Trophoblast cell (in vitro differentiated cells and primary cell): Measurements from ENCODE around the gene AUTS2.

ENCODE experiments used
- DNase-seq, 2 donors: peaks; one replicate each; pipeline ENCODE4 v3.0.0-alpha.2; 2016
- H2AFZ ChIP-seq: 2 replicates; pipeline ENCODE4 v1.6.1; 2013; ENCODE audit warnings: low read length, moderate library complexity, mild to moderate bottlenecking; ENCODE audit not compliant: insufficient read depth, poor library complexity
- H2AK5ac ChIP-seq: 2 replicates; pipeline ENCODE4 v1.6.1; 2013; ENCODE audit warnings: mild to moderate bottlenecking, low read length
- H2BK120ac ChIP-seq: 2 replicates; pipeline ENCODE4 v1.6.1; 2013; ENCODE audit warnings: low read length, mild to moderate bottlenecking, moderate library complexity; ENCODE audit not compliant: insufficient read depth, poor library complexity
- H2BK12ac ChIP-seq: 2 replicates; pipeline ENCODE4 v1.6.1; 2013; ENCODE audit warnings: mild to moderate bottlenecking, low read length, moderate library complexity
- H2BK5ac ChIP-seq: 2 replicates; pipeline ENCODE4 v1.6.1; 2013; ENCODE audit warnings: low read length, low read depth, moderate library complexity, mild to moderate bottlenecking; ENCODE audit not compliant: poor library complexity
- H3K14ac ChIP-seq: 2 replicates; pipeline ENCODE4 v1.6.1; 2013; ENCODE audit warnings: mild to moderate bottlenecking, low read length
- H3K18ac ChIP-seq: 2 replicates; pipeline ENCODE4 v1.6.1; 2013; ENCODE audit warnings: mild to moderate bottlenecking, low read length
- H3K23ac ChIP-seq: 2 replicates; pipeline ENCODE4 v1.6.1; 2013; ENCODE audit warnings: low read length
- H3K27ac ChIP-seq: 2 replicates; pipeline ENCODE4 v1.5.1; 2013; ENCODE audit warnings: low read depth, mild to moderate bottlenecking, inconsistent platforms, low read length, moderate library complexity
- H3K27me3 ChIP-seq: 2 replicates; pipeline ENCODE4 v1.6.1; 2013; ENCODE audit warnings: inconsistent platforms, mild to moderate bottlenecking, low read length, moderate library complexity; ENCODE audit not compliant: insufficient read depth
- H3K36me3 ChIP-seq, 2 experiments: 1 replicate in 1 of 2; 2 replicates in 1 of 2; pipeline ENCODE4 v1.6.1; 2013; ENCODE audit warnings: low read length in 2 of 2, mild to moderate bottlenecking in 2 of 2, moderate library complexity in 1 of 2; ENCODE audit not compliant: insufficient read depth in 2 of 2, control insufficient read depth in 1 of 2
- H3K4ac ChIP-seq: 2 replicates; pipeline ENCODE4 v1.6.1; 2013; ENCODE audit warnings: low read depth, mild to moderate bottlenecking, low read length, moderate library complexity
- H3K4me1 ChIP-seq, 2 experiments: 1 replicate in 1 of 2; 2 replicates in 1 of 2; pipeline ENCODE4 v1.6.1; 2013; ENCODE audit warnings: low read length in 2 of 2, mild to moderate bottlenecking in 2 of 2, moderate library complexity in 1 of 2; ENCODE audit not compliant: insufficient read depth in 2 of 2, control insufficient read depth in 1 of 2
- H3K4me2 ChIP-seq: 2 replicates; pipeline ENCODE4 v1.6.1; 2013; ENCODE audit warnings: inconsistent platforms, mild to moderate bottlenecking, low read length, moderate library complexity
- H3K4me3 ChIP-seq: 2 replicates; pipeline ENCODE4 v1.5.1; 2013; ENCODE audit warnings: mild to moderate bottlenecking, low read depth, low read length, inconsistent platforms
- H3K79me1 ChIP-seq: one replicate; pipeline ENCODE4 v1.6.1; 2013; ENCODE audit warnings: low read length
- H3K79me2 ChIP-seq: 2 replicates; pipeline ENCODE4 v1.6.1; 2013; ENCODE audit warnings: low read length, mild to moderate bottlenecking; ENCODE audit not compliant: control insufficient read depth, insufficient read depth, poor library complexity
- H3K9ac ChIP-seq: 2 replicates; pipeline ENCODE4 v1.6.1; 2013; ENCODE audit warnings: mild to moderate bottlenecking, low read length
- H3K9me3 ChIP-seq: 2 replicates; pipeline ENCODE4 v1.6.1; 2013; ENCODE audit warnings: low read depth, mild to moderate bottlenecking, control low read depth, inconsistent platforms, low read length; ENCODE audit not compliant: insufficient read depth
- H4K12ac ChIP-seq: 2 replicates; pipeline ENCODE4 v1.6.1; 2013; ENCODE audit warnings: low read depth, mild to moderate bottlenecking, low read length, moderate library complexity
- H4K8ac ChIP-seq: 2 replicates; pipeline ENCODE4 v1.6.1; 2013; ENCODE audit warnings: low read depth, mild to moderate bottlenecking, low read length, moderate library complexity
- H4K91ac ChIP-seq: one replicate; pipeline ENCODE4 v1.6.1; 2013; ENCODE audit warnings: low read depth, mild to moderate bottlenecking, low read length, moderate library complexity
- WGBS: extraction: QIAGEN DNeasy Blood & Tissue Kit; methylation state at CpG from one replicate; pipeline ENCODE4 v1.1.7; 2013; ENCODE audit warnings: missing lambda C conversion rate; ENCODE audit not compliant: insufficient read length, insufficient coverage; ENCODE audit errors: extremely low coverage; 5-methylcytosine and 5-hydroxymethylcytosine counted together

The AUTS2 gene

DNA sequence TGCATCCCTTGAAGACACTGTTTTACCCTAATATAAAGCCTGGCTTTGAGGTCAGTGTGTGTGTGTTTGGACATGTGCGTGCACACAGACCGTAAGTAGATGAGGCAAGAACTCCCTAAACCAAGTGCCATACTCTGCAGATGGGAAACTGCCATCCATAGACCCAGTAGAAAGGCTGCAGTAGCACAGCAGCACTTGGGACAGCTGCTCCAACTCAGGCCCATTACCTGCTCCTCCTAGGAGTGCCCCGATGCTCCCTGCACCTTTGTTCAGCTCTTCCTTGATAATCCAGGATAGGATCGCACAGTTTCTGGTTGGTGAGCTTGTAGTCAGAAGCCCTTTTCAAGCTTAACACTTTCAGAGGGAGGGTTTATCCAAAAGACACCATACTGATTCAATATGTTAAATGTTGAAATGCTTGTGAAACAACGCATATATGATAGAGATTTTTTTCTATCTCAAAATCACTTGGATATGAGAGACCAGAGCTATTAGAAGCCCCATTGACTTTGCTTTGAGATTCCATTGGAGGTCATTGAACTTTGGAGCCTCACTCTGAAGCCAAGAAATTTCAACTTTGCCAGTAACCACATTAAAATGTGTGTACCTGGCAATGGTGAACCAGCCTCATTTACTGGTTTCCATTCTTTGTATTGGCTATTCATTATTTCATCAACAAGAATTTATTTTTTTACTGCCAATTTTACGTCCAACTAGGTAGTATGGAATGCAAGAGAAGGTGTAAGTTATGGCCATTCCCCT, 776.7 kb downstream of the AUTS2 start:
- Histone ChIP-seq H3K79me1 (no peaks in the 10 kb centered on the region), H2AFZ (no peak overlapping the region), H3K27me3 (no peaks in the 10 kb centered on the region), H2BK120ac (no peak overlapping the region), H2AK5ac (no peak overlapping the region), H4K8ac (no peak overlapping the region), H3K18ac (no peak overlapping the region), H4K12ac (no peak overlapping the region), H3K79me2 (no peaks in the 10 kb centered on the region), H3K4me1 (no peaks in the 10 kb centered on the region), H3K23ac (no peak overlapping the region), H3K27ac (no peak overlapping the region), H2BK12ac (no peak overlapping the region), H2BK5ac (no peak overlapping the region), H3K4me3 (no peak overlapping the region), H3K14ac (no peak overlapping the region), H3K4me2 (no peak overlapping the region), H3K4ac (no peak overlapping the region), H3K9ac (no peak overlapping the region), H3K9me3 (no peaks in the 10 kb centered on the region), H4K91ac (no peak overlapping the region), H3K36me3 (no peaks in the 10 kb centered on the region)
- no peak for DNase-seq
- no CpG with 5 or more reads among the region's 6 CpGs for WGBS

DNA sequence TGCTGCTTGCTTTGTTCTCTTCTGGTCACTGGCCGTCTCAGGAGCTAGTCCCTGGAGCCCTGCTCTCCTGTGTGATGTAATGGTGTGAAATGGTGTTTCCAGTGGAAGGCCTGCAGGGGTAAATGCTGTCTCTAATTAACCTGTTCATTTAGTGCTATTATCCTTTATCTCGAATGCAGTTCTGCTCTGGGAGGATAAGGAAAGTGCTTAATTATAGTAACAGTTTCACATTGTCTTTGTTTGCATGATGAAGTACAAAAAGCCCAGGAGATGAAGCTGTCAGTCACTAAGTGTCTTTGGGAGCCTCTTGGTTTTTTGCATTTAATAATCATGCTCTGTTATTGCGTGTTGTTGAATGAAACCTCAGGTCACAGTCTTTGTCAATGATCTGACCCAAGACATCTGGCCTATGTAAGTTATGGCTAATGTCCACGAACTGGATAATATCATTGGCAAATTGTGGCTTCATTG, 778.3 kb downstream of the AUTS2 start:
- no peak overlapping the region for H2AFZ ChIP-seq
- H3K14ac ChIP-seq, result no peak overlapping the region
- no peaks in the 10 kb centered on the region for H3K36me3 ChIP-seq
- H3K79me2 ChIP-seq, result no peaks in the 10 kb centered on the region
- no peaks in the 10 kb centered on the region for H3K27me3 ChIP-seq
- H3K9ac ChIP-seq, result no peak overlapping the region
- no peak overlapping the region for H4K8ac ChIP-seq
- H3K79me1 ChIP-seq, result no peaks in the 10 kb centered on the region
- H3K4ac ChIP-seq, result no peak overlapping the region
- no peak overlapping the region for H4K91ac ChIP-seq
- no peaks in the 10 kb centered on the region for H3K9me3 ChIP-seq
- H2AK5ac ChIP-seq, result no peak overlapping the region
- H3K4me2 ChIP-seq, result no peak overlapping the region
- no peak overlapping the region for H3K23ac ChIP-seq
- no peak overlapping the region for H3K4me3 ChIP-seq
- H3K27ac ChIP-seq, result no peak overlapping the region
- no peak overlapping the region for H3K18ac ChIP-seq
- H2BK12ac ChIP-seq, result no peak overlapping the region
- WGBS, result no CpG with 5 or more reads among the region's 4 CpGs
- no peaks in the 10 kb centered on the region for H3K4me1 ChIP-seq
- H2BK120ac ChIP-seq, result no peak overlapping the region
- no peak overlapping the region for H4K12ac ChIP-seq
- no peak for DNase-seq
- H2BK5ac ChIP-seq, result no peak overlapping the region

DNA sequence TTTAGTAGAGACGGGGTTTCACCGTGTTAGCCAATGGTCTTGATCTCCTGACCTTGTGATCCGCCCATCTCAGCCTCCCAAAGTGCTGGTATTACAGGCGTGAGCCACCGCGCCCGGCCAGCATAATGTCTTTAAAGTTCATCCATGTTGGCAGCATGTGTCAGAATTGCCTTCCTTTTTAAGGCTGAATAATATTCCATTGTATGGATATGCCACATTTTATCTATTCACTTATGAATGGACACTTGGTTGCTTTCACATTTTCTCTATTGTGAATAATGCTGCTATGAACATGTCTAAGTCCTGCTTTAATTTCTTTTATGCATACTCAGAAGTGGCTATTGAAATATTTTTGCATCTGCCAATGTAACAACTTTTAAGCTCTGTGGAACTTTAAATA, 779.7 kb downstream of the AUTS2 start:
- no peak overlapping the region for H4K8ac ChIP-seq
- no peaks in the 10 kb centered on the region for H3K27me3 ChIP-seq
- no peak overlapping the region for H3K4me2 ChIP-seq
- H4K91ac ChIP-seq, result no peak overlapping the region
- H3K9me3 ChIP-seq, result no peaks in the 10 kb centered on the region
- H2AFZ ChIP-seq, result no peak overlapping the region
- H3K27ac ChIP-seq, result no peak overlapping the region
- H3K23ac ChIP-seq, result no peak overlapping the region
- no peak overlapping the region for H4K12ac ChIP-seq
- H3K79me2 ChIP-seq, result no peaks in the 10 kb centered on the region
- H2BK5ac ChIP-seq, result no peak overlapping the region
- H3K36me3 ChIP-seq, result no peaks in the 10 kb centered on the region
- H3K79me1 ChIP-seq, result no peaks in the 10 kb centered on the region
- no peak overlapping the region for H3K4me3 ChIP-seq
- H2BK120ac ChIP-seq, result no peak overlapping the region
- H2AK5ac ChIP-seq, result no peak overlapping the region
- no peak for DNase-seq
- H3K4me1 ChIP-seq, result no peaks in the 10 kb centered on the region
- H2BK12ac ChIP-seq, result no peak overlapping the region
- H3K4ac ChIP-seq, result no peak overlapping the region
- no peak overlapping the region for H3K14ac ChIP-seq
- H3K9ac ChIP-seq, result no peak overlapping the region
- no CpG with 5 or more reads among the region's 7 CpGs for WGBS
- H3K18ac ChIP-seq, result no peak overlapping the region

DNA sequence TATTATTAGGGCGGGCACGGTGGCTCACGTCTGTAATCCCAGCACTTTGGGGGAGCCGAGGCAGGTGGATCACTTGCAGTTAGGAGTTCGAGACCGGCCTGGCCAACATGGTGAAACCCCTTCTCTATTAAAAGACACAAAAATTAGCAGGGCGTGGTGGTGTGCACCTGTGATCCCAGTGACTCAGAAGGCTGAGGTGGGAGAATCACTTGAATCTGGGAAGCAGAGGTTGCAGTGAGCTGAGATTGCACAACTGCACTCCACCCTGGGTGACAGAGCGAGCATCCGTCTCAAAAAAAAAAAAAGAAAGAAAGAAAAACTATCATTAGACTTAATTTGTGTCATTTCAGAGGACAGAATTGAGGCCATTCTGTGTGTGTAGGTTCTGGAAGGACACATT, 780.9 kb downstream of the AUTS2 start:
- H3K36me3 ChIP-seq, result no peaks in the 10 kb centered on the region
- no peak overlapping the region for H3K27ac ChIP-seq
- no peak overlapping the region for H3K9ac ChIP-seq
- no peak overlapping the region for H2BK5ac ChIP-seq
- H3K79me2 ChIP-seq, result no peaks in the 10 kb centered on the region
- no peaks in the 10 kb centered on the region for H3K9me3 ChIP-seq
- H2BK12ac ChIP-seq, result no peak overlapping the region
- no peak for DNase-seq
- H2AK5ac ChIP-seq, result no peak overlapping the region
- no CpG with 5 or more reads among the region's 9 CpGs for WGBS
- H4K8ac ChIP-seq, result no peak overlapping the region
- H4K91ac ChIP-seq, result no peak overlapping the region
- no peak overlapping the region for H3K4ac ChIP-seq
- H4K12ac ChIP-seq, result no peak overlapping the region
- H3K4me3 ChIP-seq, result no peak overlapping the region
- no peaks in the 10 kb centered on the region for H3K4me1 ChIP-seq
- no peaks in the 10 kb centered on the region for H3K79me1 ChIP-seq
- H3K23ac ChIP-seq, result no peak overlapping the region
- H2BK120ac ChIP-seq, result no peak overlapping the region
- no peak overlapping the region for H3K4me2 ChIP-seq
- H3K18ac ChIP-seq, result no peak overlapping the region
- H3K14ac ChIP-seq, result no peak overlapping the region
- H3K27me3 ChIP-seq, result no peaks in the 10 kb centered on the region
- no peak overlapping the region for H2AFZ ChIP-seq
